H9 (cell line): ENCODE data around the gene MYO10. TPM values are rescaled to one million over a fixed set of nuclear protein-coding genes. Genes with fewer than 3 reads are reported as not detected.

Experiments
- DNase-seq: peaks from one replicate; pipeline ENCODE4 v3.0.0-alpha.2; 2017
- H2AFZ ChIP-seq: one replicate; pipeline ENCODE4 v1.6.1; 2013; ENCODE audit warnings: mild to moderate bottlenecking, low read length, control low read depth, moderate library complexity
- H2AK5ac ChIP-seq: 2 replicates; pipeline ENCODE4 v1.6.1; 2013; ENCODE audit warnings: low read length, control low read depth, mixed read lengths; ENCODE audit not compliant: insufficient read length
- H2BK120ac ChIP-seq: one replicate; pipeline ENCODE4 v1.6.1; 2013; ENCODE audit warnings: low read depth, mild to moderate bottlenecking, low read length, control low read depth, inconsistent platforms; ENCODE audit not compliant: poor library complexity, severe bottlenecking
- H2BK12ac ChIP-seq: 2 replicates; pipeline ENCODE4 v1.6.1; 2013; ENCODE audit warnings: low read length, control low read depth, mixed read lengths, low read depth; ENCODE audit not compliant: insufficient read length
- H2BK15ac ChIP-seq: 2 replicates; pipeline ENCODE4 v1.6.1; 2013; ENCODE audit warnings: low read depth, low read length, control low read depth
- H2BK20ac ChIP-seq: one replicate; pipeline ENCODE4 v1.6.1; 2013; ENCODE audit warnings: low read depth, mild to moderate bottlenecking, low read length, control low read depth, inconsistent platforms; ENCODE audit not compliant: poor library complexity, severe bottlenecking
- H2BK5ac ChIP-seq: 2 replicates; pipeline ENCODE4 v1.6.1; 2013; ENCODE audit warnings: low read length, control low read depth, mixed read lengths; ENCODE audit not compliant: insufficient read length
- H3K14ac ChIP-seq: 2 replicates; pipeline ENCODE4 v1.6.1; 2013; ENCODE audit warnings: low read length, control low read depth; ENCODE audit not compliant: insufficient read depth
- H3K18ac ChIP-seq: 2 replicates; pipeline ENCODE4 v1.6.1; 2013; ENCODE audit warnings: low read depth, mild to moderate bottlenecking, mixed read lengths, low read length, control low read depth; ENCODE audit not compliant: insufficient read length
- H3K23ac ChIP-seq: 2 replicates; pipeline ENCODE4 v1.6.1; 2013; ENCODE audit warnings: low read length, control low read depth, mixed read lengths, low read depth; ENCODE audit not compliant: insufficient read length
- H3K23me2 ChIP-seq: 2 replicates; pipeline ENCODE4 v1.6.1; 2013; ENCODE audit warnings: low read depth, mild to moderate bottlenecking, mixed read lengths, low read length, control low read depth; ENCODE audit not compliant: insufficient read length, poor library complexity, severe bottlenecking
- H3K27ac ChIP-seq: 2 replicates; pipeline ENCODE4 v1.5.1; 2013; ENCODE audit warnings: low read length, control low read depth, mixed read lengths, low read depth; ENCODE audit not compliant: insufficient read length
- H3K27me3 ChIP-seq: 2 replicates; pipeline ENCODE4 v1.6.1; 2013; ENCODE audit warnings: low read length, control low read depth, inconsistent platforms; ENCODE audit not compliant: insufficient read depth
- H3K4ac ChIP-seq: 2 replicates; pipeline ENCODE4 v1.6.1; 2013; ENCODE audit warnings: low read depth, mild to moderate bottlenecking, control low read depth, inconsistent platforms, low read length, moderate library complexity
- H3K4me1 ChIP-seq: 2 replicates; pipeline ENCODE4 v1.6.1; 2013; ENCODE audit warnings: low read length, control low read depth, inconsistent platforms; ENCODE audit not compliant: insufficient read depth
- H3K4me2 ChIP-seq: 2 replicates; pipeline ENCODE4 v1.6.1; 2013; ENCODE audit warnings: low read length, control low read depth, mixed read lengths; ENCODE audit not compliant: insufficient read length, insufficient read depth
- H3K56ac ChIP-seq: 2 replicates; pipeline ENCODE4 v1.6.1; 2013; ENCODE audit warnings: low read depth, mild to moderate bottlenecking, mixed read lengths, low read length, control low read depth; ENCODE audit not compliant: insufficient read length
- H3K79me1 ChIP-seq: 2 replicates; pipeline ENCODE4 v1.6.1; 2013; ENCODE audit warnings: low read depth, mild to moderate bottlenecking, moderate library complexity, low read length, control low read depth, inconsistent platforms; ENCODE audit not compliant: insufficient read depth, poor library complexity, severe bottlenecking
- H3K79me2 ChIP-seq: 2 replicates; pipeline ENCODE4 v1.6.1; 2013; ENCODE audit warnings: low read length, control low read depth, inconsistent platforms; ENCODE audit not compliant: insufficient read depth
- H3K9ac ChIP-seq: 2 replicates; pipeline ENCODE4 v1.6.1; 2013; ENCODE audit warnings: low read length, control low read depth, mixed read lengths; ENCODE audit not compliant: insufficient read length; ENCODE audit errors: extremely low read depth
- H3K9me3 ChIP-seq: one replicate; pipeline ENCODE4 v1.6.1; 2013; ENCODE audit warnings: low read depth, low read length, inconsistent platforms; ENCODE audit not compliant: control insufficient read depth
- H3T11ph ChIP-seq: one replicate; pipeline ENCODE4 v1.6.1; 2013; ENCODE audit warnings: mild to moderate bottlenecking, low read length, control low read depth, inconsistent platforms
- H4K20me1 ChIP-seq: one replicate; pipeline ENCODE4 v1.6.1; 2013; ENCODE audit not compliant: control insufficient read depth, insufficient read length, insufficient read depth
- H4K5ac ChIP-seq: 2 replicates; pipeline ENCODE4 v1.6.1; 2013; ENCODE audit warnings: low read depth, mild to moderate bottlenecking, mixed read lengths, low read length, control low read depth; ENCODE audit not compliant: insufficient read length
- H4K8ac ChIP-seq: replicated peaks from 2 replicates; pipeline ENCODE4 v1.6.1; 2013; ENCODE audit warnings: low read length, control low read depth, mixed read lengths, low read depth; ENCODE audit not compliant: insufficient read length
- H4K91ac ChIP-seq: 2 replicates; pipeline ENCODE4 v1.6.1; 2013; ENCODE audit warnings: low read depth, mild to moderate bottlenecking, moderate library complexity, mixed read lengths, low read length, control low read depth; ENCODE audit not compliant: insufficient read length
- H3K27ac Mint-ChIP-seq, 3 experiments: 2 replicates in 2 of 3; 3 replicates in 1 of 3; pipeline ENCODE4 v1.8.0; 2020 to 2021; ENCODE audit warnings: mixed read lengths in 3 of 3, mild to moderate bottlenecking in 1 of 3, moderate library complexity in 1 of 3
- H3K27me3 Mint-ChIP-seq: 2 replicates; pipeline ENCODE4 v1.8.0; 2021; ENCODE audit warnings: low read depth, mild to moderate bottlenecking, moderate library complexity, mixed read lengths
- H3K36me3 Mint-ChIP-seq, 3 experiments: 2 replicates in 2 of 3; 3 replicates in 1 of 3; pipeline ENCODE4 v1.8.0; 2020 to 2021; ENCODE audit warnings: low read depth in 3 of 3, mixed read lengths in 3 of 3; ENCODE audit not compliant: insufficient read depth in 1 of 3
- H3K4me1 Mint-ChIP-seq, 2 experiments: 2 replicates each; pipeline ENCODE4 v1.8.0; 2020; ENCODE audit warnings: mixed read lengths in 2 of 2
- H3K4me3 Mint-ChIP-seq, 2 experiments: 2 replicates in 1 of 2; 3 replicates in 1 of 2; pipeline ENCODE4 v1.8.0; 2020 to 2021; ENCODE audit warnings: mild to moderate bottlenecking in 2 of 2, mixed read lengths in 2 of 2, moderate library complexity in 1 of 2
- H3K9me3 Mint-ChIP-seq, 2 experiments: 2 replicates in 1 of 2; 3 replicates in 1 of 2; pipeline ENCODE4 v1.8.0; 2020; ENCODE audit warnings: mild to moderate bottlenecking in 2 of 2, mixed read lengths in 2 of 2, moderate library complexity in 1 of 2
- CTCF ChIP-seq: fragments of 200-600 bp; sonication (generic); conservative IDR thresholded peaks from 3 replicates; pipeline ENCODE4 v1.8.0; 2021; ENCODE audit warnings: antibody characterized with exemption, mild to moderate bottlenecking
- WGBS: extraction: QIAGEN DNeasy Blood & Tissue Kit; methylation state at CpG from one replicate; pipeline ENCODE4 v1.1.7; 2013; ENCODE audit warnings: missing lambda C conversion rate, low lambda C conversion rate, mixed read lengths; ENCODE audit not compliant: insufficient read length; ENCODE audit errors: extremely low coverage; 5-methylcytosine and 5-hydroxymethylcytosine counted together
- total RNA-seq: library from RNA; stranded (reverse); gene quantifications from 2 replicates; pipeline ENCODE4 v1.2.1, GENCODE V29; 2021

The MYO10 gene
- total RNA-seq, 1 experiment from 2014 or later, result 127 TPM

- peaks cover 55 to 64% of the 10 kb centered on the region in 2 experiments for H3K4me1 Mint-ChIP-seq
- Histone ChIP-seq H3K4ac (no peak overlapping the region), H3K79me1 (peaks cover 3% of the 10 kb centered on the region), H4K91ac (no peak overlapping the region), H3K23ac (no peak overlapping the region), H3K4me2 (no peak overlapping the region), H3K23me2 (no peaks in the 10 kb centered on the region), H3K14ac (no peak overlapping the region), H3K18ac (no peak overlapping the region), H2AK5ac (no peak overlapping the region), H4K5ac (no peak overlapping the region), H3K27ac (no peak overlapping the region), H2BK20ac (no peak overlapping the region), H3K79me2 (peaks cover 39% of the 10 kb centered on the region; the same call in 1 of the 2 replicates), H2AFZ (no peak overlapping the region), H3K9me3 (no peaks in the 10 kb centered on the region), H4K20me1 (no peaks in the 10 kb centered on the region), H2BK12ac (no peak overlapping the region), H2BK15ac (no peak overlapping the region), H4K8ac (no peak overlapping the region), H3T11ph (no peak overlapping the region), H3K4me1 (peaks cover 16% of the 10 kb centered on the region; the same call in 1 of the 2 replicates), H3K56ac (no peak overlapping the region), H3K27me3 (no peaks in the 10 kb centered on the region), H3K9ac (no peak overlapping the region), H2BK5ac (no peak overlapping the region), H2BK120ac (no peak overlapping the region)
- TF ChIP-seq CTCF, result no peak
- H3K4me3 Mint-ChIP-seq, result no peak overlapping the region
- no CpG with 5 or more reads among the region's 5 CpGs for WGBS
- peaks cover 26 to 38% (median 35%) of the 10 kb centered on the region in 3 experiments for H3K36me3 Mint-ChIP-seq
- peaks cover 4 to 8% of the 10 kb centered on the region in 2 experiments; a peak in 4 of 5 replicates for H3K9me3 Mint-ChIP-seq
- DNase-seq, result no peak
- H3K27ac Mint-ChIP-seq, result peak overlapping the region in 2 of 3 experiments; percentile 40 to 45; a peak in 1 of 7 replicates
- H3K27me3 Mint-ChIP-seq, result no peaks in the 10 kb centered on the region
Measured at GRCh38 chr5:16726538-16726946, 209.5 kb downstream of the MYO10 start.
